CD4-positive, alpha-beta T cell (primary cell): ENCODE data around the gene KRTAP10-7. TPM values are rescaled to one million over a fixed set of nuclear protein-coding genes. Genes with fewer than 3 reads are reported as not detected.

Experiments used
- ATAC-seq: fragments of 200-7000 bp; cut with Tn5 transposase; one replicate; pipeline ENCODE4 v1.10.0; 2022; ENCODE audit warnings: mild to moderate bottlenecking; ENCODE audit not compliant: poor library complexity
- CTCF ChIA-PET: fragments of 350-600 bp; sonication (Branson Sonifier 250); formaldehyde crosslinking; loops from one replicate; lab custom pipeline; 2021; ENCODE audit warnings: antibody characterized with exemption, inconsistent platforms; lab: Charles Lee
- POLR2A ChIA-PET: fragments of 350-600 bp; sonication (Branson Sonifier 250); formaldehyde crosslinking; loops from one replicate; lab custom pipeline; 2021; ENCODE audit warnings: antibody characterized with exemption, inconsistent platforms; lab: Charles Lee
- DNase-seq, 14 experiments: peaks; one replicate each; pipeline ENCODE4 v3.0.0-alpha.2; 2013 to 2020; ENCODE audit warnings: mixed read lengths in 2 of 14
- H3K27ac ChIP-seq, 2 donors: one replicate each; pipeline versions ENCODE4 v1.5.1 to v1.7.0; 2013; ENCODE audit warnings: low read length in 2 of 2, low read depth in 1 of 2, mild to moderate bottlenecking in 1 of 2
- H3K27me3 ChIP-seq, 2 experiments: 1 replicate in 1 of 2; 2 replicates in 1 of 2; pipeline versions ENCODE4 v1.6.1 to v1.7.0; 2013; ENCODE audit warnings: low read length in 2 of 2, control low read depth in 1 of 2, mild to moderate bottlenecking in 1 of 2, moderate library complexity in 1 of 2; ENCODE audit not compliant: insufficient read depth in 2 of 2, control insufficient read depth in 1 of 2
- H3K36me3 ChIP-seq: one replicate; pipeline ENCODE4 v1.6.1; 2013; ENCODE audit warnings: low read length, control low read depth; ENCODE audit not compliant: insufficient read depth
- H3K4me1 ChIP-seq: one replicate; pipeline ENCODE4 v1.6.1; 2013; ENCODE audit warnings: low read length, control low read depth; ENCODE audit not compliant: insufficient read depth
- H3K4me3 ChIP-seq: one replicate; pipeline ENCODE4 v1.5.1; 2013; ENCODE audit warnings: mild to moderate bottlenecking, low read length, moderate library complexity
- H3K9me3 ChIP-seq, 2 experiments: 1 replicate in 1 of 2; 2 replicates in 1 of 2; pipeline versions ENCODE4 v1.6.1 to v1.7.0; 2013; ENCODE audit warnings: low read length in 2 of 2, mild to moderate bottlenecking in 2 of 2, control low read depth in 1 of 2, moderate library complexity in 1 of 2; ENCODE audit not compliant: control insufficient read depth in 1 of 2, insufficient read depth in 1 of 2
- H3K27ac Mint-ChIP-seq: one replicate; pipeline ENCODE4 v1.8.0; 2020; ENCODE audit warnings: mixed read lengths
- H3K27me3 Mint-ChIP-seq: one replicate; pipeline ENCODE4 v1.8.0; 2021; ENCODE audit warnings: mixed read lengths
- H3K36me3 Mint-ChIP-seq: one replicate; pipeline ENCODE4 v1.8.0; 2021; ENCODE audit warnings: low read depth, mixed read lengths
- H3K4me1 Mint-ChIP-seq: one replicate; pipeline ENCODE4 v1.8.0; 2021; ENCODE audit warnings: low read depth, mixed read lengths
- H3K4me3 Mint-ChIP-seq: one replicate; pipeline ENCODE4 v1.8.0; 2020; ENCODE audit warnings: mild to moderate bottlenecking, mixed read lengths
- H3K9me3 Mint-ChIP-seq: one replicate; pipeline ENCODE4 v1.8.0; 2020; ENCODE audit warnings: mixed read lengths
- CTCF ChIP-seq: fragments of 200-600 bp; IDR thresholded peaks from one replicate; pipeline ENCODE4 v1.8.0; 2022; ENCODE audit warnings: antibody characterized with exemption, mild to moderate bottlenecking
- intact Hi-C, 2 experiments: fragments of 100-400 bp; cut with DNase I in 1 of 2; cut with micrococcal nuclease in 1 of 2; formaldehyde crosslinking; loops; one replicate each; pipeline versions ENCODE4 v1.15.1 to v1.9.0; 2023 to 2025; cut with DNase I, micrococcal nuclease
- total RNA-seq, 174 experiments: library from RNA in 2 of 174; stranded (reverse) in 2 of 174; gene quantifications; one replicate each; pipeline ENCODE4 v1.2.3 and lab custom pipeline; 2021 to 2026

Gene KRTAP10-7
- total RNA-seq, 2 experiments from 2014 or later, result not detected

- no peaks in the 10 kb centered on the region for H3K27me3 ChIP-seq
- Mint-ChIP-seq H3K27ac (no peak overlapping the region), H3K27me3 (peaks cover 5% of the 10 kb centered on the region), H3K4me3 (no peak overlapping the region), H3K36me3 (no peaks in the 10 kb centered on the region), H3K4me1 (peaks cover 17% of the 10 kb centered on the region), H3K9me3 (peaks cover 3% of the 10 kb centered on the region)
- TF ChIP-seq CTCF, result no peak
- intact Hi-C loops, result no loop called here
- no peak overlapping the region for H3K27ac ChIP-seq
- H3K9me3 ChIP-seq, result peaks cover 0 to 10% of the 10 kb centered on the region in 2 experiments
- ChIA-PET CTCF (no interaction called here), POLR2A (no interaction called here)
- H3K4me1 ChIP-seq, result no peaks in the 10 kb centered on the region
- DNase-seq (peak in 1 of 14 experiments; percentile 7), ATAC-seq (no peak)
- H3K36me3 ChIP-seq, result no peaks in the 10 kb centered on the region
- H3K4me3 ChIP-seq, result no peak overlapping the region
Observed at GRCh38 chr21:44568667-44569556, 31.5 kb upstream of the KRTAP10-7 start.

- Histone ChIP-seq H3K27me3 (no peaks in the 10 kb centered on the region), H3K36me3 (no peaks in the 10 kb centered on the region), H3K4me3 (no peak overlapping the region), H3K9me3 (peaks cover 0 to 18% of the 10 kb centered on the region in 2 experiments), H3K27ac (no peak overlapping the region), H3K4me1 (peaks cover 2% of the 10 kb centered on the region)
- no peak for ATAC-seq
- Mint-ChIP-seq H3K4me3 (no peak overlapping the region), H3K27me3 (peaks cover 5% of the 10 kb centered on the region), H3K4me1 (peaks cover 9% of the 10 kb centered on the region), H3K9me3 (peaks cover 3% of the 10 kb centered on the region), H3K36me3 (no peaks in the 10 kb centered on the region), H3K27ac (no peak overlapping the region)
- ChIA-PET CTCF (no interaction called here), POLR2A (no interaction called here)
- DNase-seq, result no peak
- no peak for TF ChIP-seq CTCF
- intact Hi-C loops, result no loop called here
Observed at GRCh38 chr21:44569861-44570517, 30.4 kb upstream of the KRTAP10-7 start.

GRCh38 chr21:44571296-44571695, 29.1 kb upstream of the KRTAP10-7 start:
- Histone ChIP-seq H3K9me3 (peaks cover 0 to 19% of the 10 kb centered on the region in 2 experiments), H3K36me3 (no peaks in the 10 kb centered on the region), H3K27me3 (no peaks in the 10 kb centered on the region), H3K4me1 (peaks cover 2% of the 10 kb centered on the region), H3K27ac (no peak overlapping the region), H3K4me3 (no peak overlapping the region)
- no peak for DNase-seq
- POLR2A ChIA-PET, result interaction anchor here (0.9 kb wide), 1 partner anchor 25 kb away, joined by 3 read pairs; no protein-coding TSS in a partner anchor
- no peak for TF ChIP-seq CTCF
- intact Hi-C loops, result no loop called here
- H3K4me3 Mint-ChIP-seq, result no peak overlapping the region
- H3K27me3 Mint-ChIP-seq, result peaks cover 5% of the 10 kb centered on the region
- CTCF ChIA-PET, result no interaction called here
- no peaks in the 10 kb centered on the region for H3K9me3 Mint-ChIP-seq
- peaks cover 4% of the 10 kb centered on the region for H3K4me1 Mint-ChIP-seq
- ATAC-seq, result no peak
- H3K27ac Mint-ChIP-seq, result no peak overlapping the region
- H3K36me3 Mint-ChIP-seq, result no peaks in the 10 kb centered on the region
